GM11168 (cell line): ENCODE data around the gene PI4K2B.
"Not testable (repeated sequence)": the region's sequence is repeated elsewhere in the genome, so short reads cannot be mapped to it uniquely, and the experiment has no call there.

Source experiments
- in situ Hi-C: fragments of 300-500 bp; cut with MboI; formaldehyde crosslinking; loops from one replicate; pipeline ENCODE4 v1.12.0; 2022; ENCODE audit warnings: low sequenced_read_pairs; ENCODE audit not compliant: unreplicated experiment

Gene PI4K2B

GRCh38 chr4:25233737-25234389 is at the start of gene PI4K2B:
PI4K2B (plus strand) TSS chr4:25234033; CDS start chr4:25234164, 131 bp downstream.
- in situ Hi-C loops = no loop called here

GRCh38 chr4:25184056-25184455 is 49.8 kb upstream of the PI4K2B start:
- in situ Hi-C loops = loop anchor here (5.0 kb wide), 1 partner anchor 183 kb away; no protein-coding TSS in a partner anchor

GRCh38 chr4:25190407-25190806 is 43.4 kb upstream of the PI4K2B start:
- in situ Hi-C loops = no loop called here

GRCh38 chr4:25198713-25199112 is 35.1 kb upstream of the PI4K2B start:
- in situ Hi-C loops = no loop called here

- in situ Hi-C loops = no loop called here
Observed at GRCh38 chr4:25207997-25208396, 25.8 kb upstream of the PI4K2B start.

- in situ Hi-C loops = no loop called here
Observed at GRCh38 chr4:25209702-25210101, 24.1 kb upstream of the PI4K2B start.

- in situ Hi-C loops = no loop called here
Observed at GRCh38 chr4:25211721-25212120, 22.1 kb upstream of the PI4K2B start.

- in situ Hi-C loops = no loop called here
Observed at GRCh38 chr4:25212822-25213221, 21.0 kb upstream of the PI4K2B start.

DNA sequence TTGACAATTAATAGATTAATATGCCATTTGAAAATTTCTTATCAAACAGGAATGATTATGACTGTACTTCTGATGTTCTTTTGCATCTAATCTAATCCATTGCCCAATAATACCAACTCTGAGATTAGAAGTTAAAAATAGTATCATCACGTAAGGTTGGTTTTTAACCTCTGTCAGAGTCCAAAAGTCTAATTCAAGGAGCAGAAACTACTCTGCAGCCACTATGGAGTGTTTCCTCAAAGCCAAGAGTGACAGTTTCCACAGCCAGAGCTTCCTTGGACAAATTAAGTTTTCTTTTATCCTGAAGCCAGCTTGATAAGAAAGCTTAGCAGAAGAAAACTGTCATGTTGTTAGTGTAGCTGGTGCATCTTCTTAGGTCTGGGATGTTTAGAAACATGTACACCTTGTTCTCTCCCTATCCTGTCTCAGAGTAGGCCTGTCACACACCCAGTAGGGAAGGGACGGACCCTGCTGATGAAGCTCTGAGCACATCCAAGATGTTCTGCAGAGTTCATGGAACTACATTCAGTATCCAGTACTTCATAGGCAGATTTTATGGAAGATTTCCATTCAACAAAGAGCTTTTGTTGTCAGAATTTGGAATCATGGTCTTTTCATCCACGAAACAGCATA is 20.4 kb upstream of the PI4K2B start:
- in situ Hi-C loops = no loop called here

- in situ Hi-C loops = not testable (repeated sequence)
Observed at GRCh38 chr4:25214750-25215149, 19.1 kb upstream of the PI4K2B start.

- in situ Hi-C loops = no loop called here
Observed at GRCh38 chr4:25215511-25215910, 18.3 kb upstream of the PI4K2B start.

DNA sequence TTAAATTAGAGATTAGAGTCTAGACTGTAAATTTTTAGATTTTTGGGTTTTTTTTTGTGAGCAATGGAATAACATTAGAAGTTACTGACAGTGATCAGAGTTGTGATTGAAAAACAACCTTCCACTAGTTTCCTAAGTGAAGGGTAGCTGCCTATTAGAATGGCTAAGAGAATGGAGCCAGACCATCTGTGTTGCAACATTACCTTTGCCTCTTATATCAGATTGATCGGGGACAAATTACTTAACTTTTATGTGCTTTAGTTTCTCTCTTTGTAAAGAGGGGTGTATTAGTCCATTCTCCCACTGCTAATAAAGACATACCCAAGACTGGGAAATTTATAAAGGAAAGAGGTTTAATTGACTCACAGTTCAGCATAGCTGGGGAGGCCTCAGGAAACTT is 12.5 kb upstream of the PI4K2B start:
- in situ Hi-C loops = no loop called here

DNA sequence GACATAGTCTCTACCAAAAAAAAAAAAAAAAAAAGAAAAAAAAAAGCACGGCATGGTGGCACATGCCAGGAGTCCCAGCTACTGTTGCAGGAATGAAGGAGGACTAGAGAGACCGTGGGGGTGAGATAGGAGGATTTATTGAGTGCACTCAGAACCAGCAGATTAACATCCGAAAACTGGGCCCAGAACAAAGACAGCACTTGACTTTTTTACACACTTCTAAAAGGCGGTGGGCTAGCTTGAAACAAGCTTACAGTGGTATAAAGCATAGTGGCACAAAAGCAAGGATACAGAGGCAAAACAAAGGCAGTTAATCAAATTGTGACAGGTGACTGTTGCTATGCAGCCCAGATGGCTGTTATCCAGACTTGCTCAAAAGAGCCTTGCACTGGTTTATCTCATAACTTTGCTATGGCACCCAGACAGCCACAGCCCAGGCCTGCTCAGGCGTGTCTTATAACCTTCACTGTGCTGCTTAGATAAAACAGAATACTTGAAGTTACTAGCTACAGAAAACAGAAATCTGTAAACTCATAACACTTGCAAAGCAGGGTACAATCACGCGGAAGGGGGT is 9.9 kb upstream of the PI4K2B start:
- in situ Hi-C loops = no loop called here

DNA sequence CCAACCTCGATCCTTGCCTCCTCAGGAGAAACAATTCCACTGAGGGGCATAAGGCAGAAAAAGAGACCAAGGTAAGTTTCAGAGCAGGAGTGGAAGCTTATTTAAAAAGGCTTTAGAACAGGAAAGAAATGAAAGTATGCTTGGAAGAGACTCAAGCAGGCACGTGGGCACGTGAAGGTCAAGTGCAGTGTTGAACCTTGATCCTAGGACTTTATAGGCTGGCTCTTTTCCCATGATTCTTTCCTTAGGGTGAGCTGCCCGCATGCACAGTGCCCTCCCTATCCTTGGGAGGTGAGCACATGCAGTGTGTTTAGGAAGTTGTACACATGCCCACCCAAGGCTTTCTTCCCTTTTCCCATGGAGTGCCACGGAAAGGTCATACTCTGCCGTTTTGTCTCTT is 4.0 kb upstream of the PI4K2B start:
- in situ Hi-C loops = no loop called here

DNA sequence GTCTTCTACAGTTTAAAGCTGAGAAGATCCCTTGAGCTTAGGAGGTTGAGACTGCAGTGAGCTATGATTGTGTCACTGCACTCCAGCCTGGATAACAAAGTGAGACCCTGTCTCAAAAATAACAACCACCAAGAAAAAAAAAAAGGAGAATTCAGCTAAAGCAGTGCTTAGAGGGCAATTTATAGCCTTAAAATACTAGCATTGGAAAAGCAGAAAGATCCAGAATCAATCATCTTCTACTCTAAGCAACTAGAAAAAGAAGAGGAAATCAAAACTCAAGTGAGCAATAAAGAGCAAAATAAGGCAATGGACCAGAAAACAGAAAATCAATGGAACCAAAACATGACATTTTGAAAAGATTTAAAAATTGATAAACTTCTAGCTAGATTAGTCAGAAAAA is 639 bp upstream of the PI4K2B start:
- in situ Hi-C loops = no loop called here

DNA sequence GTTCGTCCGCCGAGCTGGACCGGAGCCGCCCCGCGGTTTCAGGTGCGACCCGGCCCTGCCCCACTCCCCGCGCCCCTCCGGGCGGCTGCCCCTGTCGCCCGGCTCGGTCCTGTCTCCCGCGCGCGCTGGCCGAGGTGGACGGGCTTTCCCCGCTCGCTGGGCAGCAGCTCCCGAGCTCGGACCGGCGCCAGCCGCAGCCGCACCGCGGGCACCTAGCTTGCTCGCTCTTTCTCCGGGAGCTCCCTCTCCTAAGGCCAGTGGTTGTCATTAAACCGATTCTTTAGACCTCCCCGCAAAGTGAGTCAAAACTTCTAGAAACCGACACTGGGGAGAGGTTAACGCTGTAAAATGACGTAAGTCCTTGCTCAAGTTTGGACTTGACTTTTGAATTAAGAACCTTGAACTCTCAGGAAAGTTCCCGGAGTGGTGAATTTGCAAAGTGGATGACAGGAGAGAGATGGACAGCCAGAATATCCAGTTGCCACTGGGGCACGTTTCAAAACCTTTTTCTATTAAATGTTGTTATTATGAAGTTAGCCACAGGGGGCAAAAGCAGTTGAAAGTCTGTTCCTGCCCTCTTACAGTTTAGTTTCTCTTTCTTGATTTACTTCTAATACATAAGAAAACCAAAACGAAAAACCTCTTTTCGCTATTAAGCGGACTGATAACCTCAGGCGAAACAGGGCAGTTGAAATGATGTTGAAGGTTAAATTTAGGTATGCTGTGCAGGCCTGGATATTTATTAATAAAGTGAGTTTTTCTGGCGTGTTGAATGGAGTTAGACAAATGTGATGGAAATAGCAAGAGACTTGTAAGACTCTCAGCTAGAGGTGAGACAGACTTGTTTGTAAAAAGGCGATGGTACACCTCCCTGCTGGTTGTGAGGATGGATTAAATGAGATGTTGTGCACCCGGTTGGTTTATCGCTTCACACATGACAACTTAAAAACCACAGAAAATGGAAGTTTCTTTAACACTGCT is 847 bp downstream of the PI4K2B start:
- in situ Hi-C loops = no loop called here

DNA sequence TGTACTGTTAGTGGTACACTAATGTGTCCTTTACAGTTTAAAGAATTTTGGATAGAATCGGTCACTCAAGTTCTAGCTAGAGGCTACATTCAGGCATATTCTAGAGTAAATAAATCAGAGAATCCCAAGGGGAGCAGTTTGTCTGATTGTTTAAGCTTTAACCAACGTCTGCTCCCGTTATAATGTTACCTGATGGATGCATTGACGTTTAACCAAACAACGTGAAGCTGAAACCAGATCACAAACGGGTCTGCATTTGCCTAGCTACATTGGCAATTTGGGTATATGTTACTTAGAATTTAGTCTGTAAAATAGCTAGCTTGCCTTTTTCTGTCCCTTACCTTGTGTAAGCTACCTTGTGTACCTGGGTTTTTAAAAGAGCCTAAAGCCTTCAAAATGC is 1.6 kb downstream of the PI4K2B start:
- in situ Hi-C loops = no loop called here

DNA sequence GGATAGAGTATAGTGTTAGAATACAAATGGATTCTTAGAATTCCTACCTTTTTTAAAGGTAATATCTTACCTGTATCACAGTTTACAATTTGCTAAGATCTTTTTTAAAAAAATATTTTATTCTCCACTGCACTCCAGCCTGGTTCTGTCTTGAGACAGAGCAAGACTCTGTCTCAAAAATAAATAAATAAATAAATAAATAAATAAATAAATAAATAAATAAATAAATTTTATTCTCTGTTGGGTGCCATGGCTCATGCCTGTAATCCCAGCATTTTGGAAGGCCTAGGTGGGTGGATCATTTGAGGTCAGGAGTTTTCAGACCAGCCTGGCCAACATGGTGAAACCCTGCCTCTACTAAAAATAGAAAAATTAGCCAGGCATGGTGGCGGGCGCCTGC is 2.2 kb downstream of the PI4K2B start:
- in situ Hi-C loops = not testable (repeated sequence)

DNA sequence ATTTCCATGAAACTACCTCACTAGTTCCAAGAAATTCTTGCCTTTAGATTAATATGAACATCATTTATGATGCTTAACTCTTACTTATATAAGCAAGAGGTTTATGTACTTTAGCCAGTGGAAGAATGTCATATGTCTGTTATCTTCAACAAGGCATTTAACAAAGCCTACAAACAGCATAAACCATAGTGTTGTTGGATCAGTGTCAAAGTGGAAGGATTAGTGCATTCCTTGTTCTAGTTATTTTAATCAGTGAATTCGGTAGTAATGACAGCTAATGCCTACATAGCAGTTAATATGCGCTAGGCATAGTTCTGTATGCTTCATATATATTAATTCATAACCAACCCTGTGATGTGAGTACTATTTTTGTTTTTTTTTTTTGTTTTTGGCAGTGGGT is 3.1 kb downstream of the PI4K2B start:
- in situ Hi-C loops = no loop called here

GRCh38 chr4:25238052-25238451 is 4.2 kb downstream of the PI4K2B start:
- in situ Hi-C loops = no loop called here

DNA sequence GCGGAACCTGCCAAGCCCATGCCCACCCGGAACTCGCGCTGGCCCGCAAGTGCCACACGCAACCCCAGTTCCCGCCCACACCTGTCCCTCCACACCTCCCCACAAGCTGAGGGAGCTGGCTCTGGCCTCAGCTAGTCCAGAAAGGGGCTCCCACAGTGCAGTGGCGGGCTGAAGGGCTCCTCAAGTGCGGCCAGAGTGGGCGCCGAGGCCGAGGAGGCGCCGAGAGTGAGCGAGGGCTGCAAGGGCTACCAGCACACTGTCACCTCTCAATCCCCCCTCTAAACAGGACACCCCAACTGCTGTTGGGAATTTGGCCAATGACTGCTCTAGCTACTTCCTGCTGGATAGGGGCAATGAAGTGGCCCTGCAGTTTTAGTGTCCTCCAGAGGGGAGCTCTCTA is 5.7 kb downstream of the PI4K2B start:
- in situ Hi-C loops = not testable (repeated sequence)
